GM23338 (cell line): ENCODE data around the gene DNAH6. TPM values are rescaled to one million over a fixed set of nuclear protein-coding genes. Genes with fewer than 3 reads are reported as not detected.
A peak's percentile ranks its signal among the peaks of the same experiment; 100 is the strongest.

Experiments used
- ATAC-seq: fragments of 200-7000 bp; cut with Tn5 transposase; 3 replicates; pipeline ENCODE4 v1.9.1; 2020
- DNase-seq: peaks from one replicate; pipeline ENCODE4 v3.0.0-alpha.2; 2015; ENCODE audit warnings: low spot score
- H2AFZ ChIP-seq: fragments of 200-600 bp; sonication (generic); 2 replicates; pipeline ENCODE4 v1.8.0; 2016; ENCODE audit warnings: antibody characterized with exemption, mild to moderate bottlenecking, moderate library complexity
- H3F3A ChIP-seq: fragments of 200-600 bp; sonication (generic); replicated peaks from 2 replicates; pipeline ENCODE4 v1.8.0; 2017; ENCODE audit warnings: antibody characterized with exemption, mixed run types, low read depth
- H3K27ac ChIP-seq: fragments of 200-600 bp; sonication (generic); 2 replicates; pipeline ENCODE4 v1.6.1; 2016; ENCODE audit warnings: low read depth
- H3K27me3 ChIP-seq: fragments of 200-600 bp; sonication (generic); 2 replicates; pipeline ENCODE4 v1.8.0; 2016; ENCODE audit warnings: mild to moderate bottlenecking, mixed run types, moderate library complexity; ENCODE audit not compliant: insufficient read depth
- H3K36me3 ChIP-seq: fragments of 200-600 bp; sonication (generic); 2 replicates; pipeline ENCODE4 v1.8.0; 2016; ENCODE audit warnings: mild to moderate bottlenecking; ENCODE audit not compliant: insufficient read depth
- H3K4me1 ChIP-seq: fragments of 200-600 bp; sonication (generic); 2 replicates; pipeline ENCODE4 v1.8.0; 2016; ENCODE audit warnings: mild to moderate bottlenecking, moderate library complexity; ENCODE audit not compliant: insufficient read depth
- H3K4me2 ChIP-seq: fragments of 200-600 bp; sonication (generic); 2 replicates; pipeline ENCODE4 v1.7.1; 2017; ENCODE audit warnings: mixed run types
- H3K4me3 ChIP-seq: fragments of 200-600 bp; sonication (generic); 2 replicates; pipeline ENCODE4 v1.6.1; 2016; ENCODE audit warnings: mixed run types
- H3K79me2 ChIP-seq: fragments of 200-600 bp; sonication (generic); replicated peaks from 2 replicates; pipeline ENCODE4 v1.8.0; 2017; ENCODE audit warnings: mild to moderate bottlenecking; ENCODE audit not compliant: insufficient read depth
- H3K9me2 ChIP-seq: fragments of 200-600 bp; sonication (generic); 2 replicates; pipeline ENCODE4 v1.8.0; 2017; ENCODE audit not compliant: insufficient read depth
- H4K20me1 ChIP-seq: fragments of 200-600 bp; sonication (generic); replicated peaks from 2 replicates; pipeline ENCODE4 v1.8.0; 2017; ENCODE audit warnings: mild to moderate bottlenecking; ENCODE audit not compliant: insufficient read depth
- H3K27ac Mint-ChIP-seq: 2 replicates; pipeline ENCODE4 v1.8.0; 2020; ENCODE audit warnings: inconsistent platforms, mild to moderate bottlenecking, moderate library complexity, mixed read lengths
- H3K27me3 Mint-ChIP-seq: 3 replicates; pipeline ENCODE4 v1.8.0; 2022; ENCODE audit warnings: low read depth, mild to moderate bottlenecking, moderate library complexity, mixed read lengths, inconsistent platforms; ENCODE audit not compliant: insufficient read depth, poor library complexity
- H3K36me3 Mint-ChIP-seq: 3 replicates; pipeline ENCODE4 v1.8.0; 2021; ENCODE audit warnings: low read depth, mild to moderate bottlenecking, inconsistent platforms, moderate library complexity, mixed read lengths
- H3K4me1 Mint-ChIP-seq: 3 replicates; pipeline ENCODE4 v1.8.0; 2020; ENCODE audit warnings: mild to moderate bottlenecking, inconsistent platforms, mixed read lengths
- H3K4me3 Mint-ChIP-seq: 3 replicates; pipeline ENCODE4 v1.8.0; 2021; ENCODE audit warnings: moderate library complexity, mild to moderate bottlenecking, inconsistent platforms, mixed read lengths
- H3K9me3 Mint-ChIP-seq: 3 replicates; pipeline ENCODE4 v1.8.0; 2020; ENCODE audit warnings: moderate library complexity, mild to moderate bottlenecking, inconsistent platforms, mixed read lengths
- EZH2phosphoT487 ChIP-seq: fragments of 200-600 bp; sonication (generic); IDR thresholded peaks from one replicate; pipeline ENCODE4 v1.8.1; 2018; ENCODE audit warnings: antibody characterized with exemption; ENCODE audit not compliant: unreplicated experiment
- JUNB ChIP-seq: IDR thresholded peaks from one replicate; pipeline ENCODE4 v1.6.1; 2016; ENCODE audit warnings: antibody characterized with exemption; ENCODE audit not compliant: unreplicated experiment
- POLR2AphosphoS5 ChIP-seq: IDR thresholded peaks from 2 replicates; pipeline ENCODE4 v1.6.1; 2016; ENCODE audit warnings: antibody characterized with exemption, low read depth
- STAT1 ChIP-seq: IDR thresholded peaks from one replicate; pipeline ENCODE4 v1.6.1; 2016; ENCODE audit warnings: antibody characterized with exemption; ENCODE audit not compliant: unreplicated experiment
- polyA plus RNA-seq: library from polyadenylated mRNA; unstranded; fragments of >200 nt; fragmentation: Nextera tagmentation; extraction: Ambion mirVana; gene quantifications from 2 replicates; pipeline ENCODE4 v1.2.1, GENCODE V29; 2016
- total RNA-seq: library from RNA; depleted of rRNA; stranded (reverse); fragments of >200 nt; shearing (Covaris generic); gene quantifications from 2 replicates; pipeline ENCODE4 v1.2.3, GENCODE V29; 2014
- TF ChIP-seq, protein P1 (sequence below): IDR thresholded peaks from one replicate; pipeline ENCODE4 v1.6.1; 2018; ENCODE audit warnings: antibody characterized with exemption; ENCODE audit not compliant: unreplicated experiment
- TF ChIP-seq, protein P2 (sequence below): fragments of 250-450 bp; sonication (Bioruptor Pico); IDR thresholded peaks from 2 replicates; pipeline ENCODE4 v1.5.0; 2020; ENCODE audit warnings: mild to moderate bottlenecking, moderate library complexity
- TF ChIP-seq, protein P3 (sequence below): IDR thresholded peaks from 2 replicates; pipeline ENCODE4 v1.6.1; 2016; ENCODE audit warnings: antibody characterized with exemption

The DNAH6 gene
- total and polyA plus RNA-seq, 2 experiments from 2014 or later, result 0.27 to 0.31 TPM

DNA sequence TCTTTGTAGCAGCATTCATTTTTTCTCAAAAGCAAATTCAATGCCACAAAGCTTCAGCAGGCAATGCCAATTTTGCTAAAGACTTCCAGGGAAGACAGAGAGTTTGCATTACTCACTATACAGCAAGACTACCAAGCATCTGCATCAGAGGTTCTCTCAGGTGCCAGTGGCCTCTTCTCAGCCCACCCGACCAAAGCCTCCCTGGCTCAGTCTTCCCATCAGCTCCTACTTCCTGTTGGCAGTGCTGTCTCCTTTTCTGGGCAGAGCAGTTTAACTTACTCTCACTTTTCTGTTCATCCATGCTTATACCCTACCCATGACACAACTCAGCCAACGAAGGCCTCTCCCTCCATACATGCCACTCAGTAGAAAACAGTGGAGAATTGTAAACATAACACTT, 207.5 kb downstream of the DNAH6 start:
- TF ChIP-seq, protein P1, sequence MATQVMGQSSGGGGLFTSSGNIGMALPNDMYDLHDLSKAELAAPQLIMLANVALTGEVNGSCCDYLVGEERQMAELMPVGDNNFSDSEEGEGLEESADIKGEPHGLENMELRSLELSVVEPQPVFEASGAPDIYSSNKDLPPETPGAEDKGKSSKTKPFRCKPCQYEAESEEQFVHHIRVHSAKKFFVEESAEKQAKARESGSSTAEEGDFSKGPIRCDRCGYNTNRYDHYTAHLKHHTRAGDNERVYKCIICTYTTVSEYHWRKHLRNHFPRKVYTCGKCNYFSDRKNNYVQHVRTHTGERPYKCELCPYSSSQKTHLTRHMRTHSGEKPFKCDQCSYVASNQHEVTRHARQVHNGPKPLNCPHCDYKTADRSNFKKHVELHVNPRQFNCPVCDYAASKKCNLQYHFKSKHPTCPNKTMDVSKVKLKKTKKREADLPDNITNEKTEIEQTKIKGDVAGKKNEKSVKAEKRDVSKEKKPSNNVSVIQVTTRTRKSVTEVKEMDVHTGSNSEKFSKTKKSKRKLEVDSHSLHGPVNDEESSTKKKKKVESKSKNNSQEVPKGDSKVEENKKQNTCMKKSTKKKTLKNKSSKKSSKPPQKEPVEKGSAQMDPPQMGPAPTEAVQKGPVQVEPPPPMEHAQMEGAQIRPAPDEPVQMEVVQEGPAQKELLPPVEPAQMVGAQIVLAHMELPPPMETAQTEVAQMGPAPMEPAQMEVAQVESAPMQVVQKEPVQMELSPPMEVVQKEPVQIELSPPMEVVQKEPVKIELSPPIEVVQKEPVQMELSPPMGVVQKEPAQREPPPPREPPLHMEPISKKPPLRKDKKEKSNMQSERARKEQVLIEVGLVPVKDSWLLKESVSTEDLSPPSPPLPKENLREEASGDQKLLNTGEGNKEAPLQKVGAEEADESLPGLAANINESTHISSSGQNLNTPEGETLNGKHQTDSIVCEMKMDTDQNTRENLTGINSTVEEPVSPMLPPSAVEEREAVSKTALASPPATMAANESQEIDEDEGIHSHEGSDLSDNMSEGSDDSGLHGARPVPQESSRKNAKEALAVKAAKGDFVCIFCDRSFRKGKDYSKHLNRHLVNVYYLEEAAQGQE, result no peak
- TF ChIP-seq STAT1, result no peak
- TF ChIP-seq, protein P2, sequence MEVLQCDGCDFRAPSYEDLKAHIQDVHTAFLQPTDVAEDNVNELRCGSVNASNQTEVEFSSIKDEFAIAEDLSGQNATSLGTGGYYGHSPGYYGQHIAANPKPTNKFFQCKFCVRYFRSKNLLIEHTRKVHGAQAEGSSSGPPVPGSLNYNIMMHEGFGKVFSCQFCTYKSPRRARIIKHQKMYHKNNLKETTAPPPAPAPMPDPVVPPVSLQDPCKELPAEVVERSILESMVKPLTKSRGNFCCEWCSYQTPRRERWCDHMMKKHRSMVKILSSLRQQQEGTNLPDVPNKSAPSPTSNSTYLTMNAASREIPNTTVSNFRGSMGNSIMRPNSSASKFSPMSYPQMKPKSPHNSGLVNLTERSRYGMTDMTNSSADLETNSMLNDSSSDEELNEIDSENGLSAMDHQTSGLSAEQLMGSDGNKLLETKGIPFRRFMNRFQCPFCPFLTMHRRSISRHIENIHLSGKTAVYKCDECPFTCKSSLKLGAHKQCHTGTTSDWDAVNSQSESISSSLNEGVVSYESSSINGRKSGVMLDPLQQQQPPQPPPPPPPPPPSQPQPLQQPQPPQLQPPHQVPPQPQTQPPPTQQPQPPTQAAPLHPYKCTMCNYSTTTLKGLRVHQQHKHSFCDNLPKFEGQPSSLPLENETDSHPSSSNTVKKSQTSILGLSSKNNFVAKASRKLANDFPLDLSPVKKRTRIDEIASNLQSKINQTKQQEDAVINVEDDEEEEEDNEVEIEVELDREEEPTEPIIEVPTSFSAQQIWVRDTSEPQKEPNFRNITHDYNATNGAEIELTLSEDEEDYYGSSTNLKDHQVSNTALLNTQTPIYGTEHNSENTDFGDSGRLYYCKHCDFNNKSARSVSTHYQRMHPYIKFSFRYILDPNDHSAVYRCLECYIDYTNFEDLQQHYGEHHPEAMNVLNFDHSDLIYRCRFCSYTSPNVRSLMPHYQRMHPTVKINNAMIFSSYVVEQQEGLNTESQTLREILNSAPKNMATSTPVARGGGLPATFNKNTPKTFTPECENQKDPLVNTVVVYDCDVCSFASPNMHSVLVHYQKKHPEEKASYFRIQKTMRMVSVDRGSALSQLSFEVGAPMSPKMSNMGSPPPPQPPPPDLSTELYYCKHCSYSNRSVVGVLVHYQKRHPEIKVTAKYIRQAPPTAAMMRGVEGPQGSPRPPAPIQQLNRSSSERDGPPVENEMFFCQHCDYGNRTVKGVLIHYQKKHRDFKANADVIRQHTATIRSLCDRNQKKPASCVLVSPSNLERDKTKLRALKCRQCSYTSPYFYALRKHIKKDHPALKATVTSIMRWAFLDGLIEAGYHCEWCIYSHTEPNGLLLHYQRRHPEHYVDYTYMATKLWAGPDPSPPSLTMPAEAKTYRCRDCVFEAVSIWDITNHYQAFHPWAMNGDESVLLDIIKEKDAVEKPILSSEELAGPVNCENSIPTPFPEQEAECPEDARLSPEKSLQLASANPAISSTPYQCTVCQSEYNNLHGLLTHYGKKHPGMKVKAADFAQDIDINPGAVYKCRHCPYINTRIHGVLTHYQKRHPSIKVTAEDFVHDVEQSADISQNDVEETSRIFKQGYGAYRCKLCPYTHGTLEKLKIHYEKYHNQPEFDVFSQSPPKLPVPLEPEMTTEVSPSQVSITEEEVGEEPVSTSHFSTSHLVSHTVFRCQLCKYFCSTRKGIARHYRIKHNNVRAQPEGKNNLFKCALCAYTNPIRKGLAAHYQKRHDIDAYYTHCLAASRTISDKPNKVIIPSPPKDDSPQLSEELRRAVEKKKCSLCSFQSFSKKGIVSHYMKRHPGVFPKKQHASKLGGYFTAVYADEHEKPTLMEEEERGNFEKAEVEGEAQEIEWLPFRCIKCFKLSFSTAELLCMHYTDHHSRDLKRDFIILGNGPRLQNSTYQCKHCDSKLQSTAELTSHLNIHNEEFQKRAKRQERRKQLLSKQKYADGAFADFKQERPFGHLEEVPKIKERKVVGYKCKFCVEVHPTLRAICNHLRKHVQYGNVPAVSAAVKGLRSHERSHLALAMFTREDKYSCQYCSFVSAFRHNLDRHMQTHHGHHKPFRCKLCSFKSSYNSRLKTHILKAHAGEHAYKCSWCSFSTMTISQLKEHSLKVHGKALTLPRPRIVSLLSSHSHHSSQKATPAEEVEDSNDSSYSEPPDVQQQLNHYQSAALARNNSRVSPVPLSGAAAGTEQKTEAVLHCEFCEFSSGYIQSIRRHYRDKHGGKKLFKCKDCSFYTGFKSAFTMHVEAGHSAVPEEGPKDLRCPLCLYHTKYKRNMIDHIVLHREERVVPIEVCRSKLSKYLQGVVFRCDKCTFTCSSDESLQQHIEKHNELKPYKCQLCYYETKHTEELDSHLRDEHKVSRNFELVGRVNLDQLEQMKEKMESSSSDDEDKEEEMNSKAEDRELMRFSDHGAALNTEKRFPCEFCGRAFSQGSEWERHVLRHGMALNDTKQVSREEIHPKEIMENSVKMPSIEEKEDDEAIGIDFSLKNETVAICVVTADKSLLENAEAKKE, result no peak
- TF ChIP-seq, protein P3, sequence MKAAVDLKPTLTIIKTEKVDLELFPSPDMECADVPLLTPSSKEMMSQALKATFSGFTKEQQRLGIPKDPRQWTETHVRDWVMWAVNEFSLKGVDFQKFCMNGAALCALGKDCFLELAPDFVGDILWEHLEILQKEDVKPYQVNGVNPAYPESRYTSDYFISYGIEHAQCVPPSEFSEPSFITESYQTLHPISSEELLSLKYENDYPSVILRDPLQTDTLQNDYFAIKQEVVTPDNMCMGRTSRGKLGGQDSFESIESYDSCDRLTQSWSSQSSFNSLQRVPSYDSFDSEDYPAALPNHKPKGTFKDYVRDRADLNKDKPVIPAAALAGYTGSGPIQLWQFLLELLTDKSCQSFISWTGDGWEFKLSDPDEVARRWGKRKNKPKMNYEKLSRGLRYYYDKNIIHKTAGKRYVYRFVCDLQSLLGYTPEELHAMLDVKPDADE, result no peak
- TF ChIP-seq EZH2phosphoT487, result no peak
- TF ChIP-seq JUNB, result no peak
- TF ChIP-seq POLR2AphosphoS5, result no peak
- Mint-ChIP-seq H3K4me1 (no peaks in the 10 kb centered on the region), H3K27me3 (no peaks in the 10 kb centered on the region), H3K9me3 (no peaks in the 10 kb centered on the region; the same call in 2 of the 3 replicates), H3K4me3 (no peak overlapping the region), H3K27ac (no peak overlapping the region), H3K36me3 (no peaks in the 10 kb centered on the region)
- Histone ChIP-seq H4K20me1 (no peaks in the 10 kb centered on the region), H3K79me2 (no peaks in the 10 kb centered on the region), H3K27me3 (no peaks in the 10 kb centered on the region), H3K4me2 (no peak overlapping the region), H2AFZ (peak overlapping the region; percentile 29; the same call in 1 of the 2 replicates), H3K27ac (no peak overlapping the region), H3K36me3 (no peaks in the 10 kb centered on the region), H3K9me2 (0 out of 2 replicates have a peak, but pooled peaks cover 13% of the 10 kb centered on the region), H3F3A (no peaks in the 10 kb centered on the region), H3K4me3 (no peak overlapping the region), H3K4me1 (no peaks in the 10 kb centered on the region)
- ATAC-seq (no peak), DNase-seq (no peak)
